UCSD-AML1 (cell line): Measurements from ENCODE around the gene SPECC1L.

Experiments
- DNase-seq: peaks from one replicate; lab custom pipeline; 2025; ENCODE audit not compliant: unreplicated experiment; lab: John Stamatoyannopoulos, UW

Gene SPECC1L

GRCh38 chr22:24357547-24357946, 86.9 kb downstream of the SPECC1L start:
- DNase-seq, result no peak

- DNase-seq, result no peak
These were observed 87.6 kb downstream of the SPECC1L start for GRCh38 chr22:24358105-24358836.

GRCh38 chr22:24359452-24360120, 89.0 kb downstream of the SPECC1L start:
- DNase-seq, result no peak

- DNase-seq, result no peak
These were observed 91.5 kb downstream of the SPECC1L start for GRCh38 chr22:24361976-24362646.

GRCh38 chr22:24363243-24363642, 92.6 kb downstream of the SPECC1L start:
- DNase-seq, result no peak

GRCh38 chr22:24366701-24367100, 96.1 kb downstream of the SPECC1L start:
- no peak for DNase-seq

- no peak for DNase-seq
These were observed 97.2 kb downstream of the SPECC1L start for GRCh38 chr22:24367841-24368240.

GRCh38 chr22:24370401-24370800, 99.8 kb downstream of the SPECC1L start:
- DNase-seq, result no peak

GRCh38 chr22:24376002-24376401, 105.4 kb downstream of the SPECC1L start:
- no peak for DNase-seq

GRCh38 chr22:24376586-24376985, 106.0 kb downstream of the SPECC1L start:
- no peak for DNase-seq

GRCh38 chr22:24379536-24379935, 108.9 kb downstream of the SPECC1L start:
- no peak for DNase-seq

- no peak for DNase-seq
These were observed 109.7 kb downstream of the SPECC1L start for GRCh38 chr22:24380220-24380904.

GRCh38 chr22:24380905-24381230, 110.2 kb downstream of the SPECC1L start:
- no peak for DNase-seq

- DNase-seq, result no peak
These were observed 112.4 kb downstream of the SPECC1L start for GRCh38 chr22:24383061-24383460.

- no peak for DNase-seq
These were observed 113.5 kb downstream of the SPECC1L start for GRCh38 chr22:24384131-24384530.

GRCh38 chr22:24386937-24387471, 116.4 kb downstream of the SPECC1L start:
- no peak for DNase-seq

GRCh38 chr22:24389680-24390079, 119.0 kb downstream of the SPECC1L start:
- no peak for DNase-seq

- no peak for DNase-seq
These were observed 119.5 kb downstream of the SPECC1L start for GRCh38 chr22:24390156-24390555.

GRCh38 chr22:24390576-24390975, 119.9 kb downstream of the SPECC1L start:
- DNase-seq, result no peak

- DNase-seq, result no peak
These were observed 121.2 kb downstream of the SPECC1L start for GRCh38 chr22:24391836-24392217.

GRCh38 chr22:24392218-24392931, 121.7 kb downstream of the SPECC1L start:
- no peak for DNase-seq
